Left lung (tissue), 10 donors: Measurements from ENCODE around the gene GTF3C6. TPM values are rescaled to one million over a fixed set of nuclear protein-coding genes. Genes with fewer than 3 reads are reported as not detected.

ENCODE experiments used
- ATAC-seq: fragments of 200-7000 bp; cut with Tn5 transposase; one replicate; pipeline ENCODE4 v1.9.1; 2020; ENCODE audit warnings: moderate library complexity
- DNase-seq, 4 donors: peaks; one replicate each; pipeline ENCODE4 v3.0.0-alpha.2; 2013 to 2020
- H3K27ac ChIP-seq, 2 donors: fragments of 200-600 bp; sonication (generic) in 1 of 2; one replicate each; pipeline versions ENCODE4 v1.5.0 to v1.8.0; 2020 to 2021
- H3K27me3 ChIP-seq, 2 donors: fragments of 200-600 bp; sonication (generic) in 1 of 2; one replicate each; pipeline versions ENCODE4 v1.5.0 to v1.8.0; 2020 to 2021
- H3K36me3 ChIP-seq, 2 donors: fragments of 200-600 bp; sonication (generic) in 1 of 2; one replicate each; pipeline versions ENCODE4 v1.5.0 to v1.8.0; 2020 to 2021
- H3K4me1 ChIP-seq, 2 donors: fragments of 200-600 bp; one replicate each; pipeline ENCODE4 v1.8.0; 2021
- H3K4me3 ChIP-seq, 2 donors: fragments of 200-600 bp; sonication (generic) in 1 of 2; one replicate each; pipeline versions ENCODE4 v1.5.0 to v1.8.0; 2020 to 2021; ENCODE audit warnings: mild to moderate bottlenecking in 1 of 2
- H3K9me3 ChIP-seq, 2 donors: fragments of 200-600 bp; sonication (generic) in 1 of 2; one replicate each; pipeline versions ENCODE4 v1.5.0 to v1.8.0; 2020 to 2021
- CTCF ChIP-seq, 2 donors: fragments of 200-600 bp; sonication (generic) in 1 of 2; IDR thresholded peaks; one replicate each; pipeline versions ENCODE4 v1.5.0 to v1.8.0; 2021; ENCODE audit warnings: antibody characterized with exemption in 2 of 2
- intact Hi-C, 2 donors: fragments of 100-400 bp; cut with DNase I; formaldehyde crosslinking; loops; one replicate each; pipeline versions ENCODE4 v1.11.2 to v1.14.2; 2022
- polyA plus RNA-seq, 6 donors: library from polyadenylated mRNA; unstranded; fragments of 120-200 nt; gene quantifications; one replicate each; pipeline ENCODE4 v1.2.1, GENCODE V29; 2013; ENCODE audit not compliant: insufficient read length in 6 of 6
- total RNA-seq, 2 donors: library from RNA; stranded (reverse); fragmentation: NEBNext Ultra II Directional; extraction: Animal tissue kit (Norgen Biotek cat#: 25700); gene quantifications; one replicate each; pipeline ENCODE4 v1.2.1, GENCODE V29; 2021
- donor health status: DM: no; HTN: yes; CAD: no.
- donor health status: DM: no; HTN: no; CAD: no.

Gene GTF3C6
- total and polyA plus RNA-seq, 8 donors, result 64.8 to 79.1 (median 69.7) TPM

GRCh38 chr6:110979565-110980101, 21.1 kb downstream of the GTF3C6 start:
- intact Hi-C loops, result no loop called here
- peaks cover 6 to 16% of the 10 kb centered on the region in 2 donors for H3K4me1 ChIP-seq
- no peaks in the 10 kb centered on the region for H3K9me3 ChIP-seq
- H3K27me3 ChIP-seq, result no peaks in the 10 kb centered on the region
- no peak overlapping the region for H3K27ac ChIP-seq
- no peak overlapping the region for H3K4me3 ChIP-seq
- ATAC-seq (no peak), DNase-seq (no peak)
- no peak for TF ChIP-seq CTCF (IDR thresholded peaks at IDR 0.05)
- H3K36me3 ChIP-seq, result no peaks in the 10 kb centered on the region

DNA sequence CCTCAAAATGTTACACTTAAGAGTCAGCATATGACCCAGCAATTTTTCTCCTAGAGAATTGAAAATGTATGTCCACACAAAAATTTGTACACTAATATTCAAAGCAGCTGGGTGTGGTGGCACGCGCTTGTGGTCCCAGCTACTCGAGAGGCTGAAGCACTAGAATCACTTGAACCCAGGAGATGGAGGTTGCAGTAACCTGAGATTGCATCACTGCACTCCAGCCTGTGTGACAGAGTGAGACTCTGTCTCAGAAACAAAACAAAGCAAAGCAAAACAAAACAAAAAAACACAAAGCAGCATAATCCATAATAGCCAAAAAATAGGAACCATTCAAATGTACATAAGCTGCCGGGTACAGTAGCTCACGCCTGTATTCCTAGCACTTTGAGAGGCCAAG, 21.7 kb downstream of the GTF3C6 start:
- no peak for TF ChIP-seq CTCF (IDR thresholded peaks at IDR 0.05)
- Histone ChIP-seq H3K27ac (no peak overlapping the region), H3K27me3 (no peaks in the 10 kb centered on the region), H3K36me3 (peaks cover 0 to 5% of the 10 kb centered on the region in 2 donors), H3K4me1 (peaks cover 6 to 17% of the 10 kb centered on the region in 2 donors), H3K4me3 (no peak overlapping the region), H3K9me3 (no peaks in the 10 kb centered on the region)
- DNase-seq, result no peak
- no peak for ATAC-seq
- intact Hi-C loops, result no loop called here

DNA sequence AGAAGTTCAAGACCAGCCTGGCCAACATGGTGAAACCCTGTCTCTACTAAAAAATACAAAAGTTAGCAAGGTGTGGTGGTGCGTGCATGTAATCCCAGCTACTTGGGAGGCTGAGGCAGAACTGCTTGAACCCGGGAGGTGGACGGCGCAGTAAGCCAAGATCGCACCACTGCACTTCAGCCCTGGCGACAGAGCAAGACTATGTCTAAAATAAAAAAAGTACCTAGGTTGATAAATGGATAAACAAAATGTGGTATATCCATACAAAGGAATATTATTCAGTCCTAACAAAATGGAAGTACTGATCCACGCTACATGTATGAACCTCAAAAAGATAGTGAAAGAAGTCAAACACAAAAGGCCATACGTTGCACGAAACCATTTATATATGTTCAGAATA, 22.1 kb downstream of the GTF3C6 start:
- H3K36me3 ChIP-seq, result peaks cover 0 to 9% of the 10 kb centered on the region in 2 donors
- peaks cover 6 to 17% of the 10 kb centered on the region in 2 donors for H3K4me1 ChIP-seq
- intact Hi-C loops, result no loop called here
- H3K9me3 ChIP-seq, result no peaks in the 10 kb centered on the region
- peak overlapping the region in 1 of 2 donors; percentile 84 for H3K4me3 ChIP-seq
- TF ChIP-seq CTCF (IDR thresholded peaks at IDR 0.05), result no peak
- DNase-seq (no peak), ATAC-seq (no peak)
- H3K27me3 ChIP-seq, result no peaks in the 10 kb centered on the region
- H3K27ac ChIP-seq, result no peak overlapping the region

DNA sequence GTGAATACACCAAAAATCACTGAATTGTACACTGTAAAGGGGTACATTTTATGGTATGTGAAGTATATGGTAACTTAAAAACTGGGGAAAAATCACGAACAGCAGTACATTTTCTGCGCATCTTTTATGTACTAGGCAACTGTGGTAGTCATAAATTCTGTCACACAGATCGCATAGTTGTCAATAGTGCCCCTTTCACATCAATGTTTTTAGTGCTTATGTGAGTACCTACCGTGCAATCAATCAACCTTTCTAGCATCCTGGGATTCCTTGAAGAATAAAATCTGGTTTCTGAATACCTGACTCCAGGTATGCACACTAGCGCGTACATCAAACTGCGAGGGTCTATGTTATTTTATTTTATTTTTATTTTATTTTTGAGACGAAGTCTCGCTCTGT, 22.7 kb downstream of the GTF3C6 start:
- DNase-seq (no peak), ATAC-seq (no peak)
- peak overlapping the region; percentile 84 to 95 for H3K4me3 ChIP-seq
- no peaks in the 10 kb centered on the region for H3K27me3 ChIP-seq
- TF ChIP-seq CTCF (IDR thresholded peaks at IDR 0.05), result no peak
- H3K9me3 ChIP-seq, result no peaks in the 10 kb centered on the region
- intact Hi-C loops, result no loop called here
- peak overlapping the region; percentile 85 to 95 for H3K27ac ChIP-seq
- peaks cover 0 to 14% of the 10 kb centered on the region in 2 donors for H3K36me3 ChIP-seq
- peaks cover 6 to 17% of the 10 kb centered on the region in 2 donors for H3K4me1 ChIP-seq

- ATAC-seq (no peak), DNase-seq (no peak)
- TF ChIP-seq CTCF (IDR thresholded peaks at IDR 0.05), result no peak
- Histone ChIP-seq H3K36me3 (peaks cover 0 to 86% of the 10 kb centered on the region in 2 donors), H3K27ac (no peak overlapping the region), H3K9me3 (no peaks in the 10 kb centered on the region), H3K4me1 (no peaks in the 10 kb centered on the region), H3K4me3 (no peak overlapping the region), H3K27me3 (no peaks in the 10 kb centered on the region)
- intact Hi-C loops, result no loop called here
These were observed 32.5 kb downstream of the GTF3C6 start for GRCh38 chr6:110990840-110991576.
